Renal cortex interstitium (tissue), 11 donors: Measurements from ENCODE around the gene OSR1. TPM values are rescaled to one million over a fixed set of nuclear protein-coding genes. Genes with fewer than 3 reads are reported as not detected.
"Not testable (repeated sequence)": the region's sequence is repeated elsewhere in the genome, so short reads cannot be mapped to it uniquely, and the experiment has no call there.

Experiments used
- DNase-seq, 11 donors: peaks; one replicate each; pipeline ENCODE4 v3.0.0-alpha.2; 2013; ENCODE audit warnings: low read depth in 9 of 11, low spot score in 4 of 11; ENCODE audit errors: extremely low read depth in 1 of 11
- polyA plus RNA-seq, 3 donors: library from polyadenylated mRNA; unstranded; fragments of 120-200 nt; gene quantifications; one replicate each; pipeline ENCODE4 v1.2.1, GENCODE V29; 2013; ENCODE audit not compliant: insufficient read length in 3 of 3

The OSR1 gene
- polyA plus RNA-seq, 3 donors: 6.7 to 10.6 (median 7.1) TPM

DNA sequence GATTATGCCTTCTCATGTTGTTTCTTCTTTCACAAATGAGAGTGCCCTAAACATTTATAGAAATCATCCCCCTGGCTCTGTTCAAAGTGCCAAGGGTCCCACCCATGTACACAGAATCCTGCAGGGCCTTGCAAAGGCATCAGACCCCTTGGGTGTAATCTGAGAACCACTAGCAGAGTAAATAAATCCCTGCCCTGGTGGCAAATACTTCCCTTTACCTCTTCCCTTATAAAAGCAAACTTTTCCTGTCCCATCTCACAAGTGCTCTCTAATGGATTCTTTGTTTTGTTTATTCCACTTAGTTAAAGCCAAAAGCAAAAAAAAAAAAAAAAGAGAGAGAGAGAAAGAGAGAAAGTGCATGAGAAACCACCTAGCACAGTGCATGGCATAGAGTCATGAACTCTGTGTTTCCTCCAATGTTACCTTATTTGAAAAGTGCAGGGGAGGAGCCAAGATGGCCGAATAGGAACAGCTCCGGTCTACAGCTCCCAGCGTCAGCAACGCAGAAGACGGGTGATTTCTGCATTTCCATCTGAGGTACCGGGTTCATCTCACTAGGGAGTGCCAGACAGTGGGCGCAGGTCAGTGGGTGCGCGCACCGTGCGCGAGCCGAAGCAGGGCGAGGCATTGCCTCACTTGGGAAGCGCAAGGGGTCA, 52.9 kb downstream of the OSR1 start:
- not testable (repeated sequence) for DNase-seq

DNA sequence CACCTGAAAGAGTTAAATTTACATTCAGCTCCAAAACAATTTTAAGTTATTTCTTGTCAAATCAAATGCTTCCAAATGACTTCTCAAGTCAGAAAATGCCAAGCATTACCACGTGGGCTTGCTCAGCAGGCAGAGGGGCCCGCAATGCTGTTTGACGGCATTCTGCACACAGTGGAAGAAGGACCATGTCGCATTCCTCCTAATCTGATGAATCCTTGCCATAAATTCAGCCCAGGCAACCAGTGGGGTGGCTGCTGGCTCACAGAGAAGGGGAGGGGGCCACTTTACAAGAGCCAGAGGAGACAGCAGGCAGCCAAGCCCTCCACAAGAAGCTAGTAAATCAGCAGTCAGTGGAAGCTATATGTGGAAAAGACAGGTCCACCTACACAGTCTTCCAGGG, 56.7 kb downstream of the OSR1 start:
- no peak for DNase-seq
